HG02840 (cell line): ENCODE data around the gene HTR2A.

Experiments
- ATAC-seq: cut with Tn5 transposase; IDR thresholded peaks from one replicate; pipeline ENCODE4 v1.9.1; 2021; ENCODE audit warnings: mild to moderate bottlenecking, moderate library complexity, moderate number of reproducible peaks; ENCODE audit not compliant: unreplicated experiment, low FRiP score

The HTR2A gene

DNA sequence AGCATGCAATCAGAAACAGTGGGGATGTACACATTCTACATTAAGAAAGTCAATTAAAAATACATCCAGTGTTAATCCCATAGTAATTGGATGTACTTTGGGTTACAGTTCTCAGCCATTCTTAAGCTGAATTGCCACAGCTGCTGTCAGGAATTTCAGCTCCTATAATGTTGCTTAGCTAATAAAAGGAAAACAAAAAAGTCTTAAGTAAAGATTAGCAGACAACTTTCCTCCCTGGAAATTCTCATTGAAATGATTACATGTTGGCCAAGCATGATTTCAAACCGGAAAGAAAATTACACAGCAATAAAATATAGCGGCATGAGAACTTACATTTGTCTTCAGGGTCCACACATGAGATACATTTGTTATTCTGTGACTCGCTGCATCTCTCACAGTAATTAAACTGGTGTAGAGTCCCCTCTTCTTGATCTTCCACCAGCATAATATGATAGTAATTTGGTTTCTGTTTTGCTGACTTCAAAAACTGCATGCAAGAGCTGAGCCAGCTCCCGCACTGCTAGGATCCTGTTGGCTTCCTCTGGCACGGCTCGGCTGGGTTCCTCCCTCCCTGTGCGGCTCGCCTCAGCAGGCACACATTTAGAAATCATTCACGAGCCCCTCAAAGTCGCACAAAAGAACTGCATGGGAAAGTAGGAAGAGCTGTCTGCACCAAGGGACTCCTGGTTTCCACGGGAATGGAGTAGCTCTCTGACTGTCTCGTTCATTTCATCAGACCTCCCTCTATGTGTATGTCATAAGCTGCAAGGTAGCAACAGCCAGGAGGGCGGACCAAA lies at the start of gene HTR2A:
TSS of gene HTR2A (minus strand) at position 713 of the 797 bp plus-strand sequence. CDS start 1,147 bp downstream, outside the sequence.
- ATAC-seq, result no peak

DNA sequence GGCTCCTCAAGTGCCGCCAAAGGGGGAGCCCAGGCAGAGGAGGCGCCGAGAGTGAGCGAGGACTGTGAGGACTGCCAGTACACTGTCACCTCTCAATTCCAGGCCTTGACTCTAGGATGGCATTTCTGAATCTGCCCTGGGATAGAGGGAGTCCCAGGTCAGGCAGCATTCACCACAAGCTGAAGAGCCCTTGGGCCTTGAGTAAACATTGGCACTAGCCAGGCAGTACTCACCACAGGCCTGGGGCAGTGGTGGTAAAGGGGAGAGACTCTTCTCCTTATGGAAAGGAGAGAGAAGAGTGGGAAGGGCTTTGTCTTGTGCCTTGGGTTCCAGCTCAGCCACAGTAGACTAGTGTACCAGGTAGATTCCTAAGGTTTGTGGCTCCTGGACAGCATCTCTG lies 39.7 kb upstream of the HTR2A start:
- no peak for ATAC-seq

DNA sequence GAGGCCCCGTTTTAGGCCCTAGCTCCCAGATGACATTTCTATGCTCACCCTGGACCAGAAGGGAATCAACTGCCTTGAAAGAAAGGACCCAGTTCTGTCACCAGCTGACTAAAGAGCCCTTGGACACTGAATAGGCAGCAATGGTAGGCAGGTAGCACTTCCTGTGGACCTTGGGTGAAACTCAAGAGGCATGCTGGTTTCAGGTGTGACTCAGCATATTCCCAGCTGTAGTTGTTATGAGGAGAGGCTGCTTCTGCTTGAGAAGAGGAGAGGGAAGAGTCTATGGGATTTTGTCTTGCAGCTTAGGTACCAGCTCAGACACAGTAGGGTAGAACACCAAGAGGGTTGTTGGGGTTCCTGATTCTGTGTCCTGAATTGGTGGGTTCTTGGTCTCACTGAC lies 37.9 kb upstream of the HTR2A start:
- ATAC-seq, result no peak

DNA sequence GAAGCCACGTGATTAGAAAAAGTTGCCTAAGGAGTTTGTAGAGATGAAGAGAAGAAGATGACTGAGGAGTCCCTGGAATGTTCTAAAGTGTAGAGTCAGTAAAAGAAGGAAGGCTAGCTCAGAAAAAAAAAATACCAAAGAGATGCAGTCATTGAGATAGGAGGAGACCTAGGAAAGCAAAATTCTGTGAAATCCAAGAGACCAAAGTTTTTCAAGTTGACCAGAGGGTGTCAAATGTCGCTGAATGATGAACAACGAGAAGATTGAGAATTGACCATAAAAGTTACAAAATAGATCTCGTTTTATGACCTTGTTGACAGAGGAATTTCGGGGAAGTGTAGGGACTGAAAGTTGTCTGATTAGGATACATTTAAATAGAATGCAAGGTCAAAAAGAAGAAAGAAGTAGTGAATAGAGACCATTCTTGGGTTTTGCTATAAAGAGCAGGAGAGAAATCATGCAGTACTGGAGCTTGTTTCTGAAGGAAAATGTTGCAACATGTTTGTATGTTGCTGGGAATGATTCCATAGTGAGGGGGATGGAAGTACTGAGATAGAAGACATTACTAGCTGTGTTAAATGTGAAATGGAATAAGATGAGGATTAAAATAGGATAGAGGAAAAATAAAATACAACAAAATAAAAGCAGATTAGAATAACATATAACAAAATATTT lies 30.2 kb upstream of the HTR2A start:
- no peak for ATAC-seq

DNA sequence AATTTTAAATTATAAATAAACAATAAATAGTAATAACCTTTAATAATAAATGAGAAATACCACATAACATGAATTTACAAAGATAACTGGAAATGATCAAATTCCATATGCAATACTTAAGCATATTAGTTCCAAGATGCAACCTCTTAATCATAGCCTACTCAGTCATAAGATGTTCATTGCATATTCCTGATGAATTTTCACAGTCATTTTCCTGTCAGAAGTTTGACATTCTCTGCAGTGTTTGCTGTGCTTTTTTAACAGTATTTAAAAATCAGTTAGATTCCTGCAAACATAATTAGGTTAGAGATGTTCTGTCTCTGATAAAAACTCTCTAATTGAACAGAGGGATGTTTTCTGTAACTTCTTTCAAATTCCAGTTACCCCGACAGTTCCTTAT lies 28.6 kb upstream of the HTR2A start:
- no peak for ATAC-seq

DNA sequence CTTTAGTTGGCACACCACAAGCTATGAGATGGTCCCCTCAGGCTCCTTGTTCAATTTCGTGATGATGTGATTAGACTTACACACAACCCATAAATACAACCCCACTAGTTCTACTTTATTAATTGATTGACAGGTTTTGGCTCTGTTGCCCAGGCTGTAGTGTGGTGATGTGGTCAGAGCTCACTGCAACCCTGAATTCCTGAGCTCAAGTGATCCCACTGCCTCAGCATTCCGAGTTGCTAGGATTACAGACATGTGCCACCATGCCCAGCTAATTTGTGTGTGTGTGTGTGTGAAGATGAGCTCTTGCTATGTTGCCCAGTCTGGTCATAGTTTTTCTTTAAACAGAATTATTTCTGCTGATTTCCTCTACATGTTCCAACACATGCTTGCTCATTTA lies 17.5 kb upstream of the HTR2A start:
- no peak for ATAC-seq

DNA sequence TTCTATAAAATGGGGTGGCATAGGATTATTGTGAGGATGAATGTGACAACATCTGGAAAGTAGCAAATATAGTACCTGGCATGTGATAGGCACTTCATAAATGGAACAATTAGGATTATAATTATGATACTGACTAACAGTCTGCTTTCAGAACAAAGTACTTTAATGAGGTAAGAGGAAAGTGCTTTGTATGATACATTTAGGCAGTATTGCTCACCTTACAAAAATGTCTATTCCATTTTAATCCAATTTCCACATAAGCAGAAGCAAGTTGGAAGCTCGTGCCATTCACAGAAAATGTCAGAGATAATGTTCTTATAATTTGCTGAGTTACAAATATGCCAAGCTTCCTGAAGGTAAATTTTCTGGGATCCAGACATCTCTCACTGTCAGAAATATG lies 16.9 kb upstream of the HTR2A start:
- ATAC-seq, result no peak

- ATAC-seq, result no peak
Observed at GRCh38 chr13:46909042-46909441, 12.2 kb upstream of the HTR2A start.

- no peak for ATAC-seq
Observed at GRCh38 chr13:46908501-46908900, 11.6 kb upstream of the HTR2A start.

GRCh38 chr13:46906405-46906804 lies 9.6 kb upstream of the HTR2A start:
- ATAC-seq, result no peak

DNA sequence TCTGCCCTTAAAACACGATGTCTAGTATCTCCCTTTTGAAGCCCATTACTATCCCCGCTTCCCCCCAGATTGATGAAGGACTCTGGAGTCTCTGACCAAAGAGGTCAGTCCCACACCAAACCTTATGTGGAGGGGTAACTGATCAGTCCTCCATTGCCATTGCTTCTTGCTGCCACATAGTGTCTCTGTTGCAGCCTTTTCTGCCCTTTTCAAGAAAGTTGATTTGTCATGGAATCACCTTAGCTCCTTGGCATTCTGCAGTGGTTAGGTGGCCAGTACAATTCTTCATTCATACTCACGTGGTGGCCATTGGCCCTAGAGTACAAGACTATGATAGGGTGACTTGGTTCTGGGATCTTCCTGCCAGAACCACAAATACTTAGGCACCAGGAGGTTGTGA lies 8.4 kb upstream of the HTR2A start:
- no peak for ATAC-seq

DNA sequence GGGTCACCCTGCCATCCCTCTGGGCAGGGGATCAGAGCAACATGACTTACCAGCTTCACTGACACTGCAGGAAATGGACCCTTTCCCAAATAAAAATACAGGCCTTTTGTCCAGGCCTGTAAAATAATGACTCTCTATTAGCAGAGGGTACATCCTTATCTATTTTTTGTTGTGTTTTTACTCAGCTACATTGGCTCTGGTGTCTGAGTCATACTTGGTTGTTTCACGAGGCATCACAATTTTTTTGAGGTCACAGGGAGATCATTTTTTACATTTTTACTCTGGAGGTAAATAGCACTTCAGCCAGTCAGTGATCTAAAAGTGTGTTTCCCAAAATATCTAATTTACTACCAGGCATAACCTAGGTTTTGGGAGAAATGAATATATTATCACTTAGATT lies 6.9 kb upstream of the HTR2A start:
- ATAC-seq, result no peak

GRCh38 chr13:46901721-46902120 lies 4.9 kb upstream of the HTR2A start:
- ATAC-seq, result no peak

DNA sequence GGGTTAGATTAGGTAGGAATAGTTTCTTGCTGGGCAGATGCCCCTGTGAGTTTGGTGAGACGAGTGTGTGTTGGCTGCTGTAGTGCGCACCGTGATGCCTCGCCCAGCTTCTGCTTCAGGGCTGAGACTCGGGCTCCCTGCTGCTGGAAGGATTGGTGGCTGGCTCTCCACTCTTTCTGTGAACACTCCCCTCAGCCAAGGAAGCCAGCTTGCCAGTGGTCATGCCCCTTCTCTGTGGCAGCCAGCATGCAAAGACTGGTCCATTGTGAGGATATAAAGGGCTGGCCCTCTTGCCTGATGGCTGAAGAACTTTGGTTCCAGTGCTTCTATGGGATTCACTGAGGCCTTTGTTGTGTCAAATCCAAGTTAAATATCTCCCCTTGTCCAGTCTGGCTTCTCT lies 2.9 kb upstream of the HTR2A start:
- no peak for ATAC-seq

DNA sequence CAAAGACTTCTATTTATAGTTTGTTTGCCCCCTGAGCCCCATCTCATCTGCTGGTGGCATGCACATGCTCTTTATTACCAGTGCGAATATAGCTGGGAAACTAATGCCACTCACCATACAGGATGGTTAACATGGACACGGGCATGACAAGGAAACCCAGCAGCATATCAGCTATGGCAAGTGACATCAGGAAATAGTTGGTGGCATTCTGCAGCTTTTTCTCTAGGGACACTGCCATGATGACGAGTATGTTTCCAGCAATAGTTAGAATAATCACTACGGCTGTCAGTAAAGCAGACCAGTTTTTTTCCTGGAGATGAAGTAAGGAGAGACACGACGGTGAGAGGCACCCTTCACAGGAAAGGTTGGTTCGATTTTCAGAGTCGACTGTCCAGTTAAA lies 1.5 kb downstream of the HTR2A start:
- no peak for ATAC-seq

DNA sequence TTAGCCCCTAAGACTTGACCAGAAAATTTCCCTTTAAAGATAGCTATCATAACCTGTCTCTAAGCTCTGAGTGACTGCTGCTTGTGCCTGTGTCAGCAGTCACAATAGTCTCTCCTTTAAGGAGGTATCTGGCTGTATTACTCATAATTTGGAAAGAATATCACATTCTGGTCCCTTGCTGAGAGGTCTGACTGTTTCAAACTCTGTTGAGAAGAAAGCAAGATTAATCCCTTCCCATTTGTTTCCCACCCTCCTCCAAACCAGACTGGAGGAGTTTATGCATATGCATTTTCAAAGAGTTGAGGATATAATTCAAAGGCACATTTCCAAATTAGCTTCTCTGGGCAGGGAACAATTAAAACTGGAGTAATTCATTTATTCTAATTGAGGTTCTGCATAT lies 2.3 kb downstream of the HTR2A start:
- ATAC-seq, result no peak

DNA sequence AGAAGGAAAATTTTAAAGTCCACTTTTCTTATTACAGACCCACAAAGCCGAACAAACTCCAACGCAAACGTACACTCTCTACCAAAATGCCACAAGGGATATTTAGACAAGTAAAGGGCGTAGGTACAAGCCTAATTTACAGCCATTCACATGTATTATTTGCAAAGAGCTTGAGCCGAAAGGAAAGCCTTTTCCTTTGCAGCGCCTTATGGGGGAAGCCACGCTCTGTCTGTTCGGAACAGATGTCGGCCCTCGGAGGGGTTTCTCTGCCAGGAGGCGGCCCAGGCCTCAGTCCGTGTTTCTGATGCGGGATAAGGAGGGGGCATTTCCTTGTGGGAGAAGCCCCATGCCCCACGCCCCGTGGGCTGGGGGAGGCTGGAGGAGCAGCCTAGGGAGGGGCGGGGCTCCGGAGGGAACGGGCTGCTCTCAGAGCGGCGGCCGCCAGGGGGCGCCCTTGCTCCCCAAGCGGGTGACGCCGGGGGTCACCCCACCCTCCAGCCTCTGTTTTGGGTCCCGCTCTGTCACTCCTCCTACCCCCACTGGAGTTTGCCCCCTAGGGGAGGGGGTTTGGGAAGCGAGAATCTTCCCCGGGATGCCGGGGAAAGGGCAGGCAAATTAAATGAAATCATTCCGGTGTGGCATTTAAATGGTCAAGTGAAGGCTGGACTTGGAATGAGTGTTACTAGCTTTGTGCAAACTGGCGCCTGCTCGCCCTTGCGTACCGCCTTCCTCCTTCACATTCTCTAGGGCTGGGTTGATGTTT lies 2.9 kb downstream of the HTR2A start:
- ATAC-seq, result peak; percentile 55

DNA sequence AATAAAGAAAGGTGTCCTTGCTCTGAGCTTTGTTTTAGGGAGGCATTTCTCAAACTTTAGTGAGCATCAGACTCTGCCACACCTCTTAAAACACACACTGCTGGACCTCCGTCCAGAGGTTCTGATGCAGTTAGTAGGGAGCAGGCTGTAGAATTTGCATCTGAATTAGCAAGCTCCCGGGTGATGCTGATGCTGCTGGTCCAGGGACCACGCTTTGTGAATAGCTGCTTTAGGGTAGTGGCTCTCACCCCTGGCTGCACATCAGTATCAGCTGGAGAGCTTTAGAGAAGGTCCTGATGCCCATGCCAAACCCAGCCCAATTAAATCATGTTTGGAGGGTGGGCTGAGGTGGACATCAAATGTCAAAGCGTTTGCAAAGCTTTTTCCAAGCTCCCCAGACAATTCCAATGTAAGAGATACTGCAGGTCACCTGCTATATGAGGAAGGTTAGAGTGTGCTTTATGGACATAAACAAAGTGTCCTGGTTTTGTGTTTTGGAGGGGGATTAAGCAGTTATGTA lies 3.6 kb downstream of the HTR2A start:
- ATAC-seq, result no peak

GRCh38 chr13:46885018-46885417 lies 11.8 kb downstream of the HTR2A start:
- ATAC-seq, result no peak

DNA sequence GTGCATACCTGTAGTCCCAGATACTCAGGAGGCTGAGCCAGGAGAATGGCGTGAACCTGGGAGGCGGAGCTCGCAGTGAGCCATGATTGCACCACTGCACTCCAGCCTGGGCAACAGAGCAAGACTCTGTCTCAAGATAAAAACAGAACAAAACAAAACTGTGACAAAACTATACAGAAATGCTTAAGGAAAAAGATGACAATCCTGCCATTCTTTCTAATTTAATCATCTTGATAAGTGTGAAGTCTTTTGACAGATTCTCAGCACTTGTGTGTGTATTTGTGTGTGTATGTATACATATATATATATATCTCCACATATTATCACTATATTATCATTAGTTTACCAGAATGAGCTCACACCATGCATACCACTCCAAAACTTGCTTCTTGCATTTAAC lies 12.3 kb downstream of the HTR2A start:
- ATAC-seq, result no peak

DNA sequence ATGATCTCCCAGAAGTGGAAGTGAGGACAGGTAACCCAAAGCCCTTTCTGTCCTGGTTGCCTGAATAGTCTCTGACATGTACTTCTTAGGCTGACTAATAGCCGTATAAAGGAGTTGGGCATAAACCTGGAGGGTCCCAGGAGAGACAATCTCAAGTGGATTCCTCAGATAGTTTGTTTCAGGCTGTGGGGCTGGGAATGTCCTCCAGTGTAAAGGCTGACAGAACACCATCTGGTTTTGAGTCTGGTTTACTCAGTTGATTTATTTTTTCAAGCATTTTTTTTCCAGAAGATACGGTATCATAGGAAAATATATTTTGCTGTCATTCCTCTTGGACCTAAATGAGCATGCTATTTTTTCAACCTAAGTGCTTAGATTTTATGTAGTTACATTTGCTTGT lies 15.2 kb downstream of the HTR2A start:
- ATAC-seq, result no peak
